ENCODE data around the gene ARID4B. TPM values are rescaled to one million over a fixed set of nuclear protein-coding genes. Genes with fewer than 3 reads are reported as not detected.
"Not testable (repeated sequence)": the region's sequence is repeated elsewhere in the genome, so short reads cannot be mapped to it uniquely, and the experiment has no call there.

The ARID4B gene
- total RNA-seq, 4 donors from 2014 or later, result 11.5 to 18.8 (median 16.5) TPM

GRCh38 chr1:235160383-235160956 is 167.5 kb downstream of the ARID4B start:
- Histone ChIP-seq H3K27ac (peak overlapping the region; percentile 88 to 94 (median 88)), H3K4me3 (peak overlapping the region; percentile 81 to 94 (median 85)), H3K27me3 (no peaks in the 10 kb centered on the region), H3K36me3 (peaks cover 0 to 29% of the 10 kb centered on the region in 2 donors), H3K4me1 (peaks cover 10 to 12% of the 10 kb centered on the region in 2 donors), H3K9me3 (no peaks in the 10 kb centered on the region)
- in situ Hi-C loops (cut with MboI; ENCODE audit: low sequenced_read_pairs in 4 of 4), result no loop called here
- DNase-seq (no peak), ATAC-seq (peak; percentile 35 to 43)
- intact Hi-C loops (cut with DNase I; ENCODE audit: low total_unique reads), result loop anchor here (2.0 kb wide), 1 partner anchor 168 kb away; the partner anchor contains the start of genes ARID4B and GGPS1
- TF ChIP-seq POLR2A (IDR thresholded peaks at IDR 0.05) (no peak), CTCF (IDR thresholded peaks at IDR 0.05 in 4 of 5, conservative IDR thresholded peaks at IDR 0.05 in 1 of 5) (no peak)

- DNase-seq; H3K27me3 ChIP-seq; ATAC-seq; in situ Hi-C loops (cut with MboI; ENCODE audit: low sequenced_read_pairs in 4 of 4); H3K9me3 ChIP-seq: not testable (repeated sequence)
- intact Hi-C loops (cut with DNase I; ENCODE audit: low total_unique reads), result loop anchor here (2.0 kb wide), 1 partner anchor 169 kb away; the partner anchor contains the start of genes ARID4B and GGPS1
- Histone ChIP-seq H3K27ac (peak overlapping the region in 3 of 4 donors; percentile 88), H3K4me3 (peak overlapping the region in 3 of 4 donors; percentile 81 to 94 (median 82)), H3K36me3 (peaks cover 0 to 30% of the 10 kb centered on the region in 2 donors), H3K4me1 (peaks cover 10 to 12% of the 10 kb centered on the region in 2 donors)
Measured at GRCh38 chr1:235159930-235160329, 168.0 kb downstream of the ARID4B start.

- DNase-seq; in situ Hi-C loops (cut with MboI; ENCODE audit: low sequenced_read_pairs in 4 of 4); intact Hi-C loops (cut with DNase I; ENCODE audit: low total_unique reads); ATAC-seq; H3K9me3 ChIP-seq; H3K27ac ChIP-seq; H3K4me3 ChIP-seq; H3K27me3 ChIP-seq: not testable (repeated sequence)
- peaks cover 10 to 12% of the 10 kb centered on the region in 2 donors for H3K4me1 ChIP-seq
- peaks cover 0 to 37% of the 10 kb centered on the region in 2 donors for H3K36me3 ChIP-seq
Measured at GRCh38 chr1:235159284-235159683, 168.7 kb downstream of the ARID4B start.

- no peak overlapping the region for H3K4me3 ChIP-seq
- H3K4me1 ChIP-seq, result peaks cover 10 to 12% of the 10 kb centered on the region in 2 donors
- peaks cover 0 to 43% of the 10 kb centered on the region in 2 donors for H3K36me3 ChIP-seq
- in situ Hi-C loops (cut with MboI; ENCODE audit: low sequenced_read_pairs in 4 of 4) (no loop called here), intact Hi-C loops (cut with DNase I; ENCODE audit: low total_unique reads) (no loop called here)
- no peaks in the 10 kb centered on the region for H3K9me3 ChIP-seq
- DNase-seq, result no peak
- TF ChIP-seq POLR2A (IDR thresholded peaks at IDR 0.05) (no peak), CTCF (IDR thresholded peaks at IDR 0.05 in 4 of 5, conservative IDR thresholded peaks at IDR 0.05 in 1 of 5) (no peak)
- H3K27ac ChIP-seq, result no peak overlapping the region
- no peaks in the 10 kb centered on the region for H3K27me3 ChIP-seq
- ATAC-seq, result no peak
Measured at GRCh38 chr1:235158680-235159079, 169.3 kb downstream of the ARID4B start.

GRCh38 chr1:235157150-235157549 is 170.8 kb downstream of the ARID4B start:
- H3K4me3 ChIP-seq, result no peak overlapping the region

More at GRCh38 chr1:235157150-235157549, 170.8 kb downstream of the ARID4B start:
- no peak for TF ChIP-seq CTCF (IDR thresholded peaks at IDR 0.05 in 4 of 5, conservative IDR thresholded peaks at IDR 0.05 in 1 of 5)
- TF ChIP-seq POLR2A (IDR thresholded peaks at IDR 0.05), result no peak
- Histone ChIP-seq H3K27me3 (no peaks in the 10 kb centered on the region), H3K9me3 (no peaks in the 10 kb centered on the region), H3K27ac (no peak overlapping the region), H3K4me1 (peaks cover 10 to 12% of the 10 kb centered on the region in 2 donors), H3K36me3 (peaks cover 0 to 58% of the 10 kb centered on the region in 2 donors)
- no peak for ATAC-seq
- no peak for DNase-seq
- intact Hi-C loops (cut with DNase I; ENCODE audit: low total_unique reads) (no loop called here), in situ Hi-C loops (cut with MboI; ENCODE audit: low sequenced_read_pairs in 4 of 4) (no loop called here)
